ENCODE data around the gene BARHL1.
A peak's percentile ranks its signal among the peaks of the same experiment; 100 is the strongest.

Gene BARHL1

GRCh38 chr9:132592451-132592850 lies 10.0 kb downstream of the BARHL1 start:
- in situ Hi-C loops (cut with MboI; ENCODE audit: low sequenced_read_pairs, unreplicated experiment): no loop called here
- no peak for TF ChIP-seq CTCF (IDR thresholded peaks at IDR 0.05; ENCODE audit: borderline replicate concordance, control extremely low read depth, extremely low read depth, insufficient read depth, missing control alignments)

DNA sequence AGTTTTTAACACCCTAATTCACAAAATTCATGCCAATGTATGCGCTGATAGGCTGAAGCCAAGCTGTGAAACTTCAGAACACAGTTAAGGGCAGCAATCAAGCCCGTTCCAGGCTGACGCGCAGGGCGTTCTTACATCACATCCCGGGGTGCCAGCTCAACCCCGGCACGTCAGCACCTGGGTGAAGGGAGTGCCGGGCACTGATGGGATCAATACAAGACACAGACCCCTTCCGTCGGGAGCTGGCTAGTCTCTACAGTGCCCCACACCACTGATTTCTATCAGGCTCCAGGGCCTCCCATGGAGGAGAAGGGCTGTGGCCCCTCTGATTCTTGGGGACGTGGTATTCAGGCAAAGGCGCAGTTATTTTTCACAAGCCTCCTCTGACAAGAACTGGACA lies 12.0 kb downstream of the BARHL1 start:
- no peak for DNase-seq (ENCODE audit: low spot score)
- TF ChIP-seq CTCF (IDR thresholded peaks at IDR 0.05; ENCODE audit: borderline replicate concordance, control extremely low read depth, extremely low read depth, insufficient read depth, missing control alignments): no peak
- in situ Hi-C loops (cut with MboI; ENCODE audit: low sequenced_read_pairs, unreplicated experiment): no loop called here

More at GRCh38 chr9:132592451-132592850, 10.0 kb downstream of the BARHL1 start:
- DNase-seq (ENCODE audit: low spot score): no peak

DNA sequence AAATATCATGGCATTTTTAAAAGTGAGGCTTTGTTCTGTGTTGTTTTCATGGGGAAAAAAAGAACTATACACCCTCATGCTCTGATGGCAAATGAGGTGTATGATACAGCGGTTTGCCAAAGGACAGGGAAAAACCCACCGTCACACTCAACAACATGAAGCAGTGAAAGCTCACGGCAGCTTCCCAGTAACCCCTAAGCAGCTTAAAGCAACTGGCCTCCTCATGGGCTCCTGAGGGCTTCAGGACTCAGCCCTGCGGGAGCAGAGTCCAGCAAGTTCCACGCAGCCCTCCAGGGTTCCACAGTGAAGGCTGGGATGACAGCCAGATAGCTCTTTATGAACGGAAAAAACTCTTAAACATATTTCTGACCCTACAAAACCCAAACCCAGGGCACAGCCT lies 12.9 kb downstream of the BARHL1 start:
- TF ChIP-seq CTCF (IDR thresholded peaks at IDR 0.05; ENCODE audit: borderline replicate concordance, control extremely low read depth, extremely low read depth, insufficient read depth, missing control alignments): no peak
- in situ Hi-C loops (cut with MboI; ENCODE audit: low sequenced_read_pairs, unreplicated experiment): no loop called here
- no peak for DNase-seq (ENCODE audit: low spot score)

DNA sequence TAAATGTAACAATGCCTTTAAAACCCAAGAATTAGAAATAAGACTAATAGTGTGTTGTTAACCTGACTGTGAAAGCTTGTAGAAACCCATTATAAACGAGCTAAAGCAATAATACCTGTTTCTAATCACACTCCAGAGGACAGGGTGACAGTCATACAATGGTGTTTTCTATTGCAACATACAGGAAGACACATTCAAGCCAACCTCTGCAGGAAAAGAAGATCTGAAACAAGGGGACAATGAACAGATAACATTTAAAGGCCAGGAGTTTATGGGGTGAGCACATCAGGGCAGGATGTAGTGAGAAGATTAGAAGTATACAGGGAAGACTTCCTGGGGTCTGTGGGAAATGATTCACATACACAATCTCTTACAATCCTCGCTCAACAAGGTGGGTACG lies 13.8 kb downstream of the BARHL1 start:
- DNase-seq (ENCODE audit: low spot score): no peak
- TF ChIP-seq CTCF (IDR thresholded peaks at IDR 0.05; ENCODE audit: borderline replicate concordance, control extremely low read depth, extremely low read depth, insufficient read depth, missing control alignments): no peak
- in situ Hi-C loops (cut with MboI; ENCODE audit: low sequenced_read_pairs, unreplicated experiment): no loop called here

GRCh38 chr9:132597073-132597775 lies 14.8 kb downstream of the BARHL1 start:
- in situ Hi-C loops (cut with MboI; ENCODE audit: low sequenced_read_pairs, unreplicated experiment): no loop called here
- peak; percentile 11 for DNase-seq (ENCODE audit: low spot score)
- TF ChIP-seq CTCF (IDR thresholded peaks at IDR 0.05; ENCODE audit: borderline replicate concordance, control extremely low read depth, extremely low read depth, insufficient read depth, missing control alignments): no peak

GRCh38 chr9:132600326-132600984 lies 18.0 kb downstream of the BARHL1 start:
- in situ Hi-C loops (cut with MboI; ENCODE audit: low sequenced_read_pairs, unreplicated experiment): no loop called here
- no peak for DNase-seq (ENCODE audit: low spot score)
- no peak for TF ChIP-seq CTCF (IDR thresholded peaks at IDR 0.05; ENCODE audit: borderline replicate concordance, control extremely low read depth, extremely low read depth, insufficient read depth, missing control alignments)

Data from GM13976 (cell line).